ENCODE measurements around the gene SPPL3. TPM values are rescaled to one million over a fixed set of nuclear protein-coding genes. Genes with fewer than 3 reads are reported as not detected.

SPPL3 gene
- total RNA-seq, 1 donor from 2014 or later: 44.1 TPM

DNA sequence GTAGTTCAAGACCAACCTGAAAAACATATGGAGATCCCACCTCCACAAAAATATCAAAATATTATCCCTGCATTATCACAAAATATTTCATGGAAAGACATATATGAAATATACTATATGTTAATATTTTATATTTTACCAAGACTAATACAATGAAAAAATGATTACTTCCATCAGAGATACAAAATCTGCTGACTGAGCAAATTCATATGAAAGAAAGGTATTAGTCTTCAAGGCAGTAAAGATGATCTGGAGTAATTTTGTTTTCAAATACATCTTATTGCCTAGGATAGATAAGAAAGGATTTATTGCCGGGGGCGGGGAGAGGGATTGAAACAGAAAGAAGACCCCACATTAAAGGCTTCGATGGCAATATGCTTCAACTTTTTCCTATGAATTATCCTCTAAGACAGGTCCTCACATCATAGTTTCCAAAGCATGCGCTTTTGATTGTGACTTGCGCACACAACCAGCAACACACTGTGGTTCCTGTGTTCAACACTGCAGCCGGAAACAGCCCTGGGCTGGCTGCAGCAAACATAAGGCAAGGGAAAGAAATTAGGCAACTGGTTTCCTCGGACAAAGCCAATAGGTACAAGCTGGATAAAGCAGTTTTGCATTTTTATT is 83.2 kb downstream of the SPPL3 start:
- no peak for ATAC-seq
- H3K36me3 ChIP-seq: no peaks in the 10 kb centered on the region
- no peaks in the 10 kb centered on the region for H3K27me3 ChIP-seq
- no peak overlapping the region for H3K4me3 ChIP-seq
- intact Hi-C loops (cut with DNase I): no loop called here
- DNase-seq: no peak
- peaks cover 4% of the 10 kb centered on the region for H3K4me1 ChIP-seq
- TF ChIP-seq CTCF (IDR thresholded peaks at IDR 0.05): no peak
- H3K9me3 ChIP-seq: no peaks in the 10 kb centered on the region
- no peak overlapping the region for H3K27ac ChIP-seq

DNA sequence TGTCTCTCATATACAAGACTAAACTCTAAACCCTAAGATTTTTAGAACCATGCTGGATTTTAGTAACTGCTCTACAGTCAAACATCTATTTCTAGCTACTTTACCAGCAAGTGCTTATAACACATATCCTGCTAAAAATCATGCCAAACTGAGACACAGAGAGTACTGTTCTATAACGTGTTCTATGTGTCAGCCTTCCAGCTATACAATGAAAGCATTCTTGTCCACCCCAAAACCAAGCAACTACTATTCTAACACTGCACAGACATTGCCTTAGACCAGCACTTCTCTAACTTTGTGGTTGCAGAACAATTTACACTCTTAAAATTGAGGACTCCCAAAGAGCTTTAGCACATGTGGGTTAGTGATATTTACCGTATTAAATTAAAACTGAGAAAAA is 85.7 kb downstream of the SPPL3 start:
- no peak for DNase-seq
- Histone ChIP-seq H3K36me3 (no peaks in the 10 kb centered on the region), H3K4me1 (peaks cover 14% of the 10 kb centered on the region), H3K9me3 (no peaks in the 10 kb centered on the region), H3K27me3 (no peaks in the 10 kb centered on the region), H3K4me3 (no peak overlapping the region), H3K27ac (no peak overlapping the region)
- intact Hi-C loops (cut with DNase I): no loop called here
- no peak for ATAC-seq
- no peak for TF ChIP-seq CTCF (IDR thresholded peaks at IDR 0.05)

DNA sequence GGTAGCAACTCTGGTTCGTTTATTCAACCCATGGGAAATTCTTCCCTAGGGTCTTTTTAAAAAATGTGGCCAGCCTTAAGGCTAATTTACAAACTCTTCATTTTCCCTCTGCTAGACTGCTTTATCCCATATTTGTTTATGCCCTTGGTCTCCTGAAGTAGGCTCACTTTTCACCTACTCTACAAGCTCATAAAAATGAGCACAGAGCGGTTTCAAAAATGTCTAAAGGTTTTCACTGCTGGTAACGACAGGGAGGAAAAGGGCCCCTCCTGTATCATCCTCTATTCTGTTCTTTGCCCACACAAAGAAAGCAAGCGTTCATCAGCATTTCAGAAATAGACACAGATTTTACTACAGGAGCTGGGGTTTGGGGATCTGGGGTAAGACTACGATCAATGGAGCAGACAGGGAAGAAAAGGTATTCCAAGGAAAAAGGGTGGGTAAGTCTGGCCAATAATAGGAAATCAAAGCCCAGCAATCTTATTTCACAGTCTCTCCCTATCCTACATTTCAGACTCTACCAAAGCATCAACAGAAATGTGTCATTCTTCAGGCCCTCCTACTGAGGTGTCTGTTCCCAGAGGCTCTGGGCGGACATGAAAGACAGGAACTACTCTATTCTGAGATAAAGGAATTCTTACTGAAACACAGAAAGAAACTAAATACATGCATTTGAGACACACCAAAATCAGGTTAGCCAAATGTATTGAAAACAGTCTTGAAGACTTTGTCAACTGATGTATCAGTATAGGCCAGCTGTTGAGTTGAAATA is 86.4 kb downstream of the SPPL3 start:
- intact Hi-C loops (cut with DNase I): no loop called here
- Histone ChIP-seq H3K9me3 (no peaks in the 10 kb centered on the region), H3K4me3 (no peak overlapping the region), H3K27me3 (no peaks in the 10 kb centered on the region), H3K27ac (no peak overlapping the region), H3K36me3 (no peaks in the 10 kb centered on the region), H3K4me1 (peaks cover 11% of the 10 kb centered on the region)
- DNase-seq: no peak
- TF ChIP-seq CTCF (IDR thresholded peaks at IDR 0.05): no peak
- no peak for ATAC-seq

DNA sequence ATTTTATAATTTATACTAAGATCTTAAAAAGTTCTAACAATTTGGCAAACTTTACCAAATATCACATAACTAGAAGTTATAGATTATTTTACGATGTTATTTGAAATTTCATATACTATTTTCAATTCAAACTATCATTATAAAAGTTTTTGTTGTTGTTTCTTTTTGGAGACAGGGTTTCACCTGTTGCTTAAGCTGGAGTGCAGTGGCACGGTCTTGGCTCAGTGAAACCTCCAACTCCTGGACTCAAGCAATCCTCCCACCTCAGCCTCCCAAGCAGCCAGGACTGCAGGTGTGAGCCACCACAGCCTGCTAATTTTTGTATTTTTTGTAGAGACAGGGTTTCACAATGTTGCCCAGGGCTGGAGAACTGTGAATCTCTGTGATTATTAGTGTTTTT is 87.8 kb downstream of the SPPL3 start:
- no peak overlapping the region for H3K27ac ChIP-seq
- H3K4me1 ChIP-seq: peaks cover 11% of the 10 kb centered on the region
- TF ChIP-seq CTCF (IDR thresholded peaks at IDR 0.05): no peak
- intact Hi-C loops (cut with DNase I): no loop called here
- no peaks in the 10 kb centered on the region for H3K9me3 ChIP-seq
- H3K4me3 ChIP-seq: no peak overlapping the region
- no peak for DNase-seq
- no peak for ATAC-seq
- H3K36me3 ChIP-seq: no peaks in the 10 kb centered on the region
- no peaks in the 10 kb centered on the region for H3K27me3 ChIP-seq

DNA sequence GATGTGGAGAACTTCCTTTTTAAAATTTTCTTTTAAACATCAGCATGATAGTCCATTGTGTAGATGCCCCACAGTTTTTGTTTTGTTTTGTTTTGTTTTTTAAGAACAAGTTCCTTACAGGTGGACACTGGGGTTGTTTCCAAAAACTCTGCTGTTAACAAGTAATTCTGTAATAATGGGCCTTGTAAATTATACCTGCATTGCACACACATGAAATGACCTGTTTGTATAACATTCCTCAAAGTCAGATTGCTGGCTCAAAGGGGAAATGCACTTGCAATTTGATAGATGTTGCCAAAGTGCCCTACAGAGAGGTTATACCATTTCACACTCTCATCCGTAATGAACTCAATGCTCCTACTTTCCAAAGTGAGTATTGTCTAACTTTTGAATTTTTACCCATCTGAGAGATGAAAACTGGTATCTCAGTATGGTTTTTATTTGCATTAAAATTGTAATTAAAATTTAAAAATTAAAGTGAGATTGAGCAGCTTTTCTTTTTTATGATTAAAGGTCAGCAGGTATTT is 89.2 kb downstream of the SPPL3 start:
- Histone ChIP-seq H3K36me3 (peaks cover 5% of the 10 kb centered on the region), H3K4me3 (no peak overlapping the region), H3K9me3 (no peaks in the 10 kb centered on the region), H3K27me3 (no peaks in the 10 kb centered on the region), H3K27ac (no peak overlapping the region), H3K4me1 (peaks cover 11% of the 10 kb centered on the region)
- ATAC-seq (no peak), DNase-seq (no peak)
- no peak for TF ChIP-seq CTCF (IDR thresholded peaks at IDR 0.05)
- intact Hi-C loops (cut with DNase I): no loop called here
